ENCODE measurements around the gene TBC1D2B.

DNA sequence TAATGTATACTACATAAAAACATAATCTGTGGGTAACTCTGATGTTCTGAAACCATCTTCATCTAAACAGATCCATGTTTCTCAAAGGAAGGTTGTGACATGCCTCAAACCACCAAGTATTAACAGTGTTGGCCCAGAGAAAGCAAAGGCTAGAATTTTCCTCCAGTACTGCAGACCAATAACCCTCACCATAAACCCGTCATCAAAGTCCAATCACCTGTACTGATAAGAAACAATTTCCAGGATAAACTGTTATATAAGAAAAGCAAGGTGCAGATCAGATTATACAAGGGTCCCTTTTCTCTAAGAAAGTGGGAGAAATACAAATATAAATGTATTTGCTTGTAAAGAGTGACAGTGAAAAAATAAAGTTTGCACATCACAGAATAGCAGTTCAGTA lies 32.3 kb downstream of the TBC1D2B start:
- TF ChIP-seq, protein P1, sequence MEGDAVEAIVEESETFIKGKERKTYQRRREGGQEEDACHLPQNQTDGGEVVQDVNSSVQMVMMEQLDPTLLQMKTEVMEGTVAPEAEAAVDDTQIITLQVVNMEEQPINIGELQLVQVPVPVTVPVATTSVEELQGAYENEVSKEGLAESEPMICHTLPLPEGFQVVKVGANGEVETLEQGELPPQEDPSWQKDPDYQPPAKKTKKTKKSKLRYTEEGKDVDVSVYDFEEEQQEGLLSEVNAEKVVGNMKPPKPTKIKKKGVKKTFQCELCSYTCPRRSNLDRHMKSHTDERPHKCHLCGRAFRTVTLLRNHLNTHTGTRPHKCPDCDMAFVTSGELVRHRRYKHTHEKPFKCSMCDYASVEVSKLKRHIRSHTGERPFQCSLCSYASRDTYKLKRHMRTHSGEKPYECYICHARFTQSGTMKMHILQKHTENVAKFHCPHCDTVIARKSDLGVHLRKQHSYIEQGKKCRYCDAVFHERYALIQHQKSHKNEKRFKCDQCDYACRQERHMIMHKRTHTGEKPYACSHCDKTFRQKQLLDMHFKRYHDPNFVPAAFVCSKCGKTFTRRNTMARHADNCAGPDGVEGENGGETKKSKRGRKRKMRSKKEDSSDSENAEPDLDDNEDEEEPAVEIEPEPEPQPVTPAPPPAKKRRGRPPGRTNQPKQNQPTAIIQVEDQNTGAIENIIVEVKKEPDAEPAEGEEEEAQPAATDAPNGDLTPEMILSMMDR (IDR thresholded peaks at IDR 0.05; ENCODE audit: low read length): no peak
- TF ChIP-seq EZH2phosphoT487 (IDR thresholded peaks at IDR 0.05; ENCODE audit: low read length) (no peak), EZH2 (optimal IDR thresholded peaks at IDR 0.05; ENCODE audit: low read depth, low read length) (no peak)
